ACC112 (cell line): ENCODE results near the gene S100P.
"Not testable (repeated sequence)": the region's sequence is repeated elsewhere in the genome, so short reads cannot be mapped to it uniquely, and the experiment has no call there.

ENCODE experiments used
- H2AFZ ChIP-seq: fragments of 200-600 bp; sonication (generic); one replicate; pipeline ENCODE4 v1.6.0; 2017; ENCODE audit warnings: antibody characterized with exemption, low read length; ENCODE audit not compliant: unreplicated experiment
- H3K27ac ChIP-seq: fragments of 200-600 bp; sonication (generic); 2 replicates; pipeline ENCODE4 v1.5.1; 2014; ENCODE audit warnings: low read depth, mild to moderate bottlenecking, antibody characterized with exemption, low read length, moderate library complexity
- H3K27me3 ChIP-seq: fragments of 200-600 bp; sonication (generic); 2 replicates; pipeline ENCODE4 v1.6.1; 2014; ENCODE audit warnings: mild to moderate bottlenecking, antibody characterized with exemption, low read length, moderate library complexity, mixed read lengths; ENCODE audit not compliant: insufficient read depth
- H3K36me3 ChIP-seq: fragments of 200-600 bp; sonication (generic); 2 replicates; pipeline ENCODE4 v1.6.1; 2016; ENCODE audit warnings: mild to moderate bottlenecking, antibody characterized with exemption, low read length, moderate library complexity, mixed read lengths; ENCODE audit not compliant: insufficient read depth
- H3K4me1 ChIP-seq: fragments of 200-600 bp; sonication (generic); one replicate; pipeline ENCODE4 v1.6.1; 2016; ENCODE audit warnings: low read length, mixed read lengths; ENCODE audit not compliant: insufficient read depth, unreplicated experiment, control insufficient read depth
- H3K4me3 ChIP-seq: fragments of 200-600 bp; sonication (generic); 2 replicates; pipeline ENCODE4 v1.5.1; 2014; ENCODE audit warnings: mild to moderate bottlenecking, low read depth, low read length
- H3K79me2 ChIP-seq: fragments of 200-600 bp; sonication (generic); one replicate; pipeline ENCODE4 v1.6.0; 2016; ENCODE audit warnings: low read length; ENCODE audit not compliant: control insufficient read depth, unreplicated experiment, insufficient read depth

The S100P gene

GRCh38 chr4:6673191-6673659 lies 20.5 kb upstream of the S100P start:
- Histone ChIP-seq H2AFZ (peak overlapping the region; percentile 33), H3K27ac (peak overlapping the region; percentile 51), H3K4me1 (peaks cover 26% of the 10 kb centered on the region), H3K4me3 (peak overlapping the region; percentile 94), H3K79me2 (peaks cover 30% of the 10 kb centered on the region)
- H3K27me3 ChIP-seq, H3K36me3 ChIP-seq: not testable (repeated sequence)

GRCh38 chr4:6673660-6674499 lies 19.8 kb upstream of the S100P start:
- H3K36me3 ChIP-seq: peaks cover 6% of the 10 kb centered on the region; the same call in 1 of the 2 replicates
- peaks cover 26% of the 10 kb centered on the region for H3K4me1 ChIP-seq
- peaks cover 30% of the 10 kb centered on the region for H3K79me2 ChIP-seq
- H3K4me3 ChIP-seq: peak overlapping the region; percentile 94
- peak overlapping the region; percentile 51 for H3K27ac ChIP-seq
- H2AFZ ChIP-seq: peak overlapping the region; percentile 47
- H3K27me3 ChIP-seq: no peaks in the 10 kb centered on the region

DNA sequence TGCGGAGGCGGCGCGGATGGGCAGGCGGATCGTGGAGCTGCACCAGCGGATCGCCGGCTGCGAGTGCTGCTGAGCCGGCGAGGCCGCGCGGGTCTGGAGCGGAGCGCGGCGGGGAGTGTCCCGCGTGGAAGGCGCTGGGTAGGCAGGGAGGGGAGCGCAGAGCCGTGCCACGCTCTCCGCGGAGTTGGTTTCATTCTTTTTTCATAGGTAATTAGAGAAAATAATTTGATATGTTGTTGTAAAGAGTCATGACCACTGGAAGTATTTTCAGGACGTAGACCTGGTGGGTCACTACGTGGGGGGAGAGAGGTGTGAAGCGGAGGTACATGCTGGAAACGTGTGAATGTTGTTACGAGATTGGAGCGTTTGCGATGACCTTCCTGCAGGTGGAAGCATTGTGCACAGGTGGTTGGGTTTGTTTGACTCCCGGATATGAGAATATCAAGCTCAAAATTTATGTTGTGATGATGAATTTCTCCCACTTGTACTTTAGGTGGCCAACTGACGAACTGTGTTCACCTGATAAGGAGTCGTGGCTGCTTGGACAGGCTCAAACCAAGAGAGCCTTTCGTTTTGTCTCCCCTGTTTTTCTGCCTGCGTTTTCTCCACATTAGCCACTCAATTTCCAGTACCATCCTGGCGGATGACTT lies 19.1 kb upstream of the S100P start:
- Histone ChIP-seq H2AFZ (peak overlapping the region; percentile 47), H3K4me3 (peak overlapping the region; percentile 94)

DNA sequence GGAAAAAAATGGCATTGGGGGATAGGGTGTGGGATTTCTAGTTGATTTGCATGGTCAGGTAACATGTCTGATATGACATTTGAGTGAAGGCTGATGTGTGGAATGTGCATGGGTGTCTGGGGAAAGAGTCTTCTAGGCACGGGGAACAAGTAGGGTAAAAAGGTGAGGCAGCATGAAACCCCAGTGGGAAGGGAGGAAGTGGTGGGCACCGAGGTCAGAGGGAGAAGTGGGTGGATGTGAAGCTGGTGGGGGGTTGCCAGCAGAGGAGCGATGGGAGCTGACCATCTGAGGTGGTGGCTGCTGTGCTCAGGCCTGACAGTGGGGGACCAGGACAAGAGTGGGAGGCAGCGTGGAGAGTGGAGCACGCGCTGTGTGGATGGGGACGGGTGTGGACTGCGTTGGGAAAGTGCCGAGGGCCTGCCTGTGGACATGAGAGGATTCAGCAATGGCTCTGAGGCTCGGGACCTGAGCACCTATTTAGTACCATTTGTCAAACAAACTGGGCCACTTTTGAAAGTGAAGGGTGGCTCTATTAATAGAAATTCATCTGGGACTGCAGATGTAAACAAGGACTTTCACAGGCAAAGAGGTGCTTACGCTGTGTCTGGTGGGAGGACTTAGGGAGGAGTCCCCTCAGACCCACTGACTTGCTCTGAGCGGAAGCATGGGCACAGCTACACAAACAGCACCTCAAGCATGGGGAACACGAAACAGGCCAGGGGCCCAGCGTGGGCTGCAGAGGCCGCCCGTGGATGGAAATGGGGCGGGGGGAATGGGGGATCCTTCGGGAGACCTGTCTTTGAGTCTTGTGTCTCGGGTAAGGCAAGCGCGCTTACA lies 16.7 kb upstream of the S100P start:
- peaks cover 26% of the 10 kb centered on the region for H3K4me1 ChIP-seq
- H2AFZ ChIP-seq: no peak overlapping the region
- H3K79me2 ChIP-seq: peaks cover 30% of the 10 kb centered on the region
- H3K27me3 ChIP-seq: no peaks in the 10 kb centered on the region
- peaks cover 6% of the 10 kb centered on the region; the same call in 1 of the 2 replicates for H3K36me3 ChIP-seq
- no peak overlapping the region for H3K4me3 ChIP-seq
- no peak overlapping the region for H3K27ac ChIP-seq

More for the DNA sequence above, 19.1 kb upstream of the S100P start:
- Histone ChIP-seq H3K79me2 (peaks cover 30% of the 10 kb centered on the region), H3K27me3 (no peaks in the 10 kb centered on the region), H3K4me1 (peaks cover 26% of the 10 kb centered on the region), H3K36me3 (peaks cover 6% of the 10 kb centered on the region; the same call in 1 of the 2 replicates), H3K27ac (peak overlapping the region; percentile 51; the same call in 1 of the 2 replicates)

GRCh38 chr4:6680372-6681034 lies 13.2 kb upstream of the S100P start:
- Histone ChIP-seq H3K4me3 (no peak overlapping the region), H3K4me1 (peaks cover 19% of the 10 kb centered on the region)

DNA sequence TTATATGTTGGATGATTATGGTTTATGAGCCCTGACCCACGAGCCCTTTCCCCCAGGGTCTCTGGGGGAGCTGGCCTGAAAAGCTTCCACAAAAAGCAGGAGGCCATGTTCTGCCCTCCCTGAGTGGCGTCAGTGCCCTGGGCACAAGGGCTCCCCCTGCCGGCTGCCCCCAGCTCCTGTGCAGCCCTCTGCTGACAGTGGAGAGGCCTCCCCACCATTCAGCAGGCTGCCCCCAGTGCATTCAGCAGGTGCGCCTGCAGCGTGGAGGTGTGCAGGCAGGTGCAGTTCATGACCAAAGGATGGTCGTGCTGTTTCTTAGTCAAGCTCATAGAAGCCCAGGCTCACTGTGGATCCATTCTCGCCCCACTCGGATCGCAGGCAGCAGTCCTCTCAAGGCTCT lies 12.5 kb upstream of the S100P start:
- Histone ChIP-seq H2AFZ (no peak overlapping the region), H3K36me3 (peaks cover under 1% of the 10 kb centered on the region; the same call in 1 of the 2 replicates), H3K27ac (no peak overlapping the region), H3K27me3 (no peaks in the 10 kb centered on the region), H3K79me2 (peaks cover 11% of the 10 kb centered on the region), H3K4me1 (peaks cover 12% of the 10 kb centered on the region), H3K4me3 (no peak overlapping the region)

More at GRCh38 chr4:6680372-6681034, 13.2 kb upstream of the S100P start:
- H3K36me3 ChIP-seq: peaks cover 6% of the 10 kb centered on the region; the same call in 1 of the 2 replicates
- H3K27me3 ChIP-seq: no peaks in the 10 kb centered on the region
- peaks cover 18% of the 10 kb centered on the region for H3K79me2 ChIP-seq
- H2AFZ ChIP-seq: no peak overlapping the region
- H3K27ac ChIP-seq: no peak overlapping the region

GRCh38 chr4:6682862-6683590 lies 10.7 kb upstream of the S100P start:
- Histone ChIP-seq H3K4me1 (peaks cover 1% of the 10 kb centered on the region), H2AFZ (no peak overlapping the region), H3K79me2 (no peaks in the 10 kb centered on the region), H3K27ac (no peak overlapping the region), H3K27me3 (no peaks in the 10 kb centered on the region), H3K36me3 (no peaks in the 10 kb centered on the region), H3K4me3 (no peak overlapping the region)

GRCh38 chr4:6684656-6685055 lies 9.0 kb upstream of the S100P start:
- Histone ChIP-seq H3K27me3 (no peaks in the 10 kb centered on the region), H3K4me3 (no peak overlapping the region), H3K27ac (no peak overlapping the region), H3K36me3 (no peaks in the 10 kb centered on the region), H3K79me2 (no peaks in the 10 kb centered on the region), H3K4me1 (peaks cover 17% of the 10 kb centered on the region), H2AFZ (no peak overlapping the region)

GRCh38 chr4:6686104-6686787 lies 7.4 kb upstream of the S100P start:
- H3K27ac ChIP-seq: no peak overlapping the region
- H3K79me2 ChIP-seq: no peaks in the 10 kb centered on the region
- no peak overlapping the region for H2AFZ ChIP-seq
- no peaks in the 10 kb centered on the region for H3K27me3 ChIP-seq
- no peaks in the 10 kb centered on the region for H3K36me3 ChIP-seq
- H3K4me3 ChIP-seq: no peak overlapping the region
- peaks cover 23% of the 10 kb centered on the region for H3K4me1 ChIP-seq
